ENCODE data around the gene CCDC179.

The CCDC179 gene

GRCh38 chr11:22860241-22860640 lies at the start of gene CCDC179:
Gene CCDC179, minus strand, starts transcription at chr11:22860474. Its CDS starts 53 bp downstream, at chr11:22860421.
- no peak for DNase-seq

DNA sequence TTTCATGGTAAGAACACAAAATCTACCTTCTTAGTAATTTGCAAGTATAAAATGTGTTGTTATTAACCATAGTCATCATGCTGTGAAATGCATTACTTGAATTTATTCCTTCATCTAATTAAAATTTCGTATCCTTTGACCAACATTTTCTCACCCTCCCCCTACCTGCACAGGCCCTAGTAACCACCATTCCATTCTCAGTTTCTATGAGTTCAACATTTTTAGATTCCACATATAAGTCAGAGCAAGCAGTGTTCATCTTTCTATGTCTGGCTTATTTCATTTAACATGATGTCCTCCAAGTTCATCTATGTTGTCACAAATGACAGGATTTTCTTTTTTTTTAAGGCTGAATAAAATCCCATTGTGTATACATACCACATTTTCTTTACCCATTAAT lies 43.5 kb upstream of the CCDC179 start:
- DNase-seq: no peak

GRCh38 chr11:22901603-22902002 lies 41.3 kb upstream of the CCDC179 start:
- DNase-seq: no peak

- no peak for DNase-seq
Measured at GRCh38 chr11:22900764-22901486, 40.7 kb upstream of the CCDC179 start.

GRCh38 chr11:22898036-22898435 lies 37.8 kb upstream of the CCDC179 start:
- no peak for DNase-seq

GRCh38 chr11:22890227-22890626 lies 30.0 kb upstream of the CCDC179 start:
- DNase-seq: no peak

- DNase-seq: no peak
Measured at GRCh38 chr11:22884217-22884616, 23.9 kb upstream of the CCDC179 start.

DNA sequence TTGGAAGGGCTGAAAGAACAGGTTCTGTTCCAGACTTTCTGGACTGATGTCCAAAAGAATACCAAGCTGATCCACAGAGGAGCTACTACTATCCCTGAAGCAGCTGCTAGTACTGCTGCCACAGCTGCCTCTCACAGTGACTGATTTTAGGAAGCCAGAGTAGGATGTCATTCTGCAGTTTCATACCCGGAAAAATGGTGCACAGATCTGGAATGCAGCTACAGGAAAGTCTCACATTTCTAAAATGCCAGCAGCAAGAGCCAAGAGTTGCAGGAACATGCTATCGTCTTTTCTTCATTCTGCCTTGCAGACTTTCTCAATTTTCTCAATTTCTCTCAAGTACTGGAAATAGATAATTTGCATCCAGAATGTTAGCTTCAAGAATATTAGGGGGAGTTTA lies 19.4 kb upstream of the CCDC179 start:
- no peak for DNase-seq

- no peak for DNase-seq
Measured at GRCh38 chr11:22878604-22879003, 18.3 kb upstream of the CCDC179 start.

GRCh38 chr11:22878039-22878438 lies 17.8 kb upstream of the CCDC179 start:
- DNase-seq: no peak

GRCh38 chr11:22875869-22876473 lies 15.7 kb upstream of the CCDC179 start:
- peak; percentile 53 for DNase-seq

- no peak for DNase-seq
Measured at GRCh38 chr11:22869325-22869724, 9.1 kb upstream of the CCDC179 start.

DNA sequence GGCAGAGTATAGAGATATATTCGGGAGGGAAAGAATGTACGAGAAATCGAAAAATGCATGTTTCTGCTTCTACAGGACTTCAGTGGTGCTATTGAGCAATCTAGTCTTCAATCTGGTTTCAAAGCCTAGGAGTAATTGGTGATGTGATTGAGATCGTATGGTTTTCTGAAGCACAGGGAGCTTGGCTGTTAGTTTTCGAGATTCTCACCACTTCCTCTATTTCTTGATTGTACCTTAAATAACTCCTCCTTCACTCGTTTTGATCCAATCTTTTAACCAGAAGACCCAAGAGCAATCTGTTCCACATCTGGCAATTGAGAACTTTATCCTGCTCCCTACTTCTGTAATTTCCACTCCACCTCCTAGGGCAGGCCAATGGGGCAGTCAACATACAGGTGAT lies 518 bp downstream of the CCDC179 start:
- DNase-seq: no peak

DNA sequence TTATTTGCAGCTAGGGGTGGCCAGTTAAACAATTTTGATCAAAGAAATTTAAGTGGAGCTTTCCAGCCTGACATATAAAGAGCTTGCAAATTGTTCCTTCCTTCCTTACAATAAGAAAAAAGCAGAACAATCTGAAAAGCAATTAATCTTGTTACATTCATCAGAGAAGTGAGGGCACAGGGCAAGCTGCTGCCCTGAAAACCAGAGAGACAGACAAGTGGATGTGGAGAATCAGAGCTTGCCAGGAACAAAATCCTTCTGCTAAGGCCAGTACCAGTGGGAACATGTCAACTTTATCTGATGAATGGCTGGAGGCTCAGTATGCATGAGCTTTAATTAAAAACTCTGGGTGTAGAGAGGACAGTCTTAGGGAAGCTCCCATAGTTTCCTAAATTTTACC lies 8.8 kb downstream of the CCDC179 start:
- DNase-seq: no peak

GRCh38 chr11:22846726-22847125 lies 13.5 kb downstream of the CCDC179 start:
- no peak for DNase-seq

- DNase-seq: no peak
Measured at GRCh38 chr11:22832315-22833015, 27.8 kb downstream of the CCDC179 start.

DNA sequence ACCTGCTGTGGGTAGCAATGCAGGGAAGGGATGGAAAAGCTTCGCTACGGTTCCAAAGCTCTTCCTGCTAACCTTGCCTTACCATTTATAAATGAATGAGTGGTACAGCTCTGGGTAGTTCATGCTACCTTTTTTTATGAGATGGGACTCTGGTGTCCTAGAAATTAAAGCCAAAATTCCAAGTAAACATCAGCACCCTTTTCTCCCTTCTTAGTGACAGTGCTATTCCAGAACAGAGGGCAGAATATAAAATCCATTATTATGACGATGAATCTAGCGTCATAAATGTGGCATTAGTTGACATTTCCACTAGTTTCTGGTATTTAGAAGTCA lies 30.2 kb downstream of the CCDC179 start:
- DNase-seq: no peak

- DNase-seq: peak; percentile 87
Measured at GRCh38 chr11:22829231-22830081, 30.8 kb downstream of the CCDC179 start, which contains the start of gene SVIP. Gene SVIP, minus strand, starts transcription at chr11:22829801. Its CDS starts 53 bp downstream, at chr11:22829748.

DNA sequence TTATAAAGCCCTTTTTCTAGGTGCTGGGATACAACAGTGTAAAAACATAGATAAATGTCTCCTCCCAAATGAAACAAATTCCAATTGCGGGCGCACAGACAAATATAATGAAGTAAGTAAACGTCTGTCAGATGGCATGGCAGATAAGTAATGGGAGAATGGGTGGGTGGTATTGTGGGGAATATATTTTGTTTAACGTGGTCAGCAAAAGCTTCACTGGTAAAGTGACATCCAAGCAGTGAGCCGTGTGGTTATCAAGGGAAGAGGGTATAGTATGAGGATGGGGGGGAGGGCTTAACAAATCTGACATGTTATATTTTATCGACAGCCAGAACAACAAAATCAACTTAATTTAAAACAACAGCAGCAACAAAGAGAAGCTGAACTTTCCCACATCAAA lies 31.9 kb downstream of the CCDC179 start:
- peak; percentile 9 for DNase-seq

DNA sequence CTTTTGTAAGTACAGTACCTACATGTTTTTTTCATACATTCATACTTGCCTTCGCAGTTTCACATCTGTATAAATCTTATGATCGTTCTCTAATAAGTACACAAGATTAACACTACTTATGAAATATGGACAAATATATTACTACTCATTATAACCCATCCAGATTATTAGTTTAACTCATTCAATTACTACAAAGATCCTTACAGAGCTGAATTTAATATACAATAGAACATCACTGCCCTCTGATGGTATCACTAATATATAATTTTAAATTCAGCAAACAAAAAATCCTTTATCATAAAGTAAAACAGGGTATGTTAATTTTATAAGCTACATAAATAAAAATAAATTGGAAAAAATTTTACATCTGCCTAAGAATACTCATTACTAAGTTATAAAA lies 38.1 kb downstream of the CCDC179 start:
- DNase-seq: no peak

DNA sequence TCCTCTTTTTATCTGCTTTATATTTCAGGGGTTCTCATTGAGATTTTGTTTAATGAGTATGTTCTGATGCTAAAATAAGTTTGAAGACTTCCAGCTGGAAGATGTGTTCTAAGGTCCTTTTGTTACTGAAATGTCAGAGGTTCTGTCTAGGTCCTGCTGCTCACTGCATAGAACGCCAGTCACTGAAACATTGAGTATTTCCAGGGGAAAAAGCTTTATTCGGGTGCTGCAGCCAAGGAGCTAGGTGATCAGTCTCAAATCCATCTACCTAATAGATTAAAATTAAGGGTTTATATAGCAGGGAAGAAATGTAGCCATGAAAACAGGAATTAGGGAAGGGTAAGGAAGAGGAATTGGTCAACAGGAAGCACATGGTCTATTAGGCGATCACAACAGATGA lies 50.4 kb downstream of the CCDC179 start:
- no peak for DNase-seq

- DNase-seq: no peak
Measured at GRCh38 chr11:22808571-22809197, 51.6 kb downstream of the CCDC179 start.

Measured in retina (tissue), 1 donor.